ENCODE results near the gene P2RX4.
"Not testable (repeated sequence)": the region's sequence is repeated elsewhere in the genome, so short reads cannot be mapped to it uniquely, and the experiment has no call there.

The P2RX4 gene

GRCh38 chr12:121209624-121210572, at the start of gene P2RX4:
Gene P2RX4 (plus strand): TSS chr12:121210129. CDS start chr12:121210165, 36 bp downstream.
- DNase-seq, result peak; percentile 48 to 83 (median 62)

- no peak for DNase-seq
Observed at GRCh38 chr12:121162384-121162783, 47.5 kb upstream of the P2RX4 start.

GRCh38 chr12:121162985-121163384, 46.9 kb upstream of the P2RX4 start:
- DNase-seq, result no peak

- DNase-seq, result not testable (repeated sequence)
Observed at GRCh38 chr12:121164839-121165238, 45.1 kb upstream of the P2RX4 start.

GRCh38 chr12:121165316-121165715, 44.6 kb upstream of the P2RX4 start:
- DNase-seq, result no peak

GRCh38 chr12:121166356-121166755, 43.6 kb upstream of the P2RX4 start:
- no peak for DNase-seq

GRCh38 chr12:121167232-121167820, 42.6 kb upstream of the P2RX4 start:
- no peak for DNase-seq

- no peak for DNase-seq
Observed at GRCh38 chr12:121167951-121168350, 42.0 kb upstream of the P2RX4 start.

GRCh38 chr12:121170151-121170550, 39.8 kb upstream of the P2RX4 start:
- DNase-seq, result no peak

- DNase-seq, result no peak
Observed at GRCh38 chr12:121170611-121171260, 39.2 kb upstream of the P2RX4 start.

- no peak for DNase-seq
Observed at GRCh38 chr12:121172145-121172544, 37.8 kb upstream of the P2RX4 start.

- no peak for DNase-seq
Observed at GRCh38 chr12:121175383-121176119, 34.4 kb upstream of the P2RX4 start.

- no peak for DNase-seq
Observed at GRCh38 chr12:121176826-121177529, 33.0 kb upstream of the P2RX4 start.

- no peak for DNase-seq
Observed at GRCh38 chr12:121181181-121181580, 28.7 kb upstream of the P2RX4 start.

- no peak for DNase-seq
Observed at GRCh38 chr12:121182222-121182893, 27.6 kb upstream of the P2RX4 start.

- DNase-seq, result no peak
Observed at GRCh38 chr12:121184425-121184824, 25.5 kb upstream of the P2RX4 start.

GRCh38 chr12:121184984-121185889, 24.7 kb upstream of the P2RX4 start:
- no peak for DNase-seq

- DNase-seq, result no peak
Observed at GRCh38 chr12:121186826-121187225, 23.1 kb upstream of the P2RX4 start.

GRCh38 chr12:121187501-121187900, 22.4 kb upstream of the P2RX4 start:
- DNase-seq, result no peak

GRCh38 chr12:121188227-121188626, 21.7 kb upstream of the P2RX4 start:
- DNase-seq, result no peak

- no peak for DNase-seq
Observed at GRCh38 chr12:121189131-121189530, 20.8 kb upstream of the P2RX4 start.
